Measurements from ENCODE around the gene NADSYN1. TPM values are rescaled to one million over a fixed set of nuclear protein-coding genes. Genes with fewer than 3 reads are reported as not detected.

Gene NADSYN1
- polyA plus RNA-seq, 1 donor from 2014 or later, result 66.9 TPM

DNA sequence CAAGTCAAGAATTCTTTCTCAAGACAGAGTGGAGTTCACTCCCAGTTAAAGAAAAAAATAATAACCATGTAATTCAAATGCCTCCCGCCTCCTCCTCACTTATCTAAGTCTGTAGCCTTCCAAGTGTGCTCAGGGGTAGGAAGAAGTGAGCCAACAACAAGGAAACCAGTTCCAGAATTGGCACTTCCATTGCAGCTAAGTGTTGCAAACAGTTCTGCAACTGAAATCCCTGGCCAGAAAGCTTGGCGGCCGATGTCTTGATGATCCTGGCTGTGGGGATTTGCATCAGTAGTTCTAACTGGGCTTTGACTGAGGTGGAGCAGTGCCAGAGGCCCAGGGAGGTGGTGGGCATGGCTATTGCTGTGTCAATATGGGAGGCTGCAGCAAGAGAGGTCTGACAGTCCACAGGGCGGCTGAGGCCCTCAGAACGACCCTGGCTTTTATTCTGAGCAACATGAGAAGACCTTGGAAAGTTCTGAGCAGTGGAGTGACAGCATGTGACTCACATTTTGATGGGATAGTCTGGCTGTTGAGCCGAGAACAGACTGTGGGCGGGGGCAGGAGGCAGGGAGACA is 24.1 kb upstream of the NADSYN1 start:
- Histone ChIP-seq H3K9ac (ENCODE audit: low read length) (no peak overlapping the region), H3K9me2 (ENCODE audit: insufficient read depth, low read length) (no peaks in the 10 kb centered on the region), H3K9me3 (ENCODE audit: low read length) (no peaks in the 10 kb centered on the region), H3F3A (ENCODE audit: insufficient read depth, low read length, poor library complexity, severe bottlenecking) (no peaks in the 10 kb centered on the region), H3K36me3 (ENCODE audit: insufficient read depth, low read length) (no peaks in the 10 kb centered on the region), H2AFZ (ENCODE audit: low read depth, low read length) (no peak overlapping the region), H3K27me3 (ENCODE audit: insufficient read depth, low read depth, low read length) (no peaks in the 10 kb centered on the region), H3K79me2 (replicated peaks; ENCODE audit: insufficient read depth, low read length) (no peaks in the 10 kb centered on the region), H4K20me1 (ENCODE audit: insufficient read depth) (no peaks in the 10 kb centered on the region), H3K4me2 (ENCODE audit: low read length) (no peak overlapping the region), H3K27ac (ENCODE audit: low read length) (no peak overlapping the region), H3K4me3 (ENCODE audit: low read length) (no peak overlapping the region)
- TF ChIP-seq TAF1 (IDR thresholded peaks at IDR 0.05; ENCODE audit: low read depth), result no peak
- TF ChIP-seq POLR2AphosphoS5 (IDR thresholded peaks at IDR 0.05), result no peak
- TF ChIP-seq EZH2 (IDR thresholded peaks at IDR 0.05; ENCODE audit: borderline replicate concordance, insufficient read depth, low read length, poor library complexity, severe bottlenecking), result no peak
- TF ChIP-seq, protein P1, sequence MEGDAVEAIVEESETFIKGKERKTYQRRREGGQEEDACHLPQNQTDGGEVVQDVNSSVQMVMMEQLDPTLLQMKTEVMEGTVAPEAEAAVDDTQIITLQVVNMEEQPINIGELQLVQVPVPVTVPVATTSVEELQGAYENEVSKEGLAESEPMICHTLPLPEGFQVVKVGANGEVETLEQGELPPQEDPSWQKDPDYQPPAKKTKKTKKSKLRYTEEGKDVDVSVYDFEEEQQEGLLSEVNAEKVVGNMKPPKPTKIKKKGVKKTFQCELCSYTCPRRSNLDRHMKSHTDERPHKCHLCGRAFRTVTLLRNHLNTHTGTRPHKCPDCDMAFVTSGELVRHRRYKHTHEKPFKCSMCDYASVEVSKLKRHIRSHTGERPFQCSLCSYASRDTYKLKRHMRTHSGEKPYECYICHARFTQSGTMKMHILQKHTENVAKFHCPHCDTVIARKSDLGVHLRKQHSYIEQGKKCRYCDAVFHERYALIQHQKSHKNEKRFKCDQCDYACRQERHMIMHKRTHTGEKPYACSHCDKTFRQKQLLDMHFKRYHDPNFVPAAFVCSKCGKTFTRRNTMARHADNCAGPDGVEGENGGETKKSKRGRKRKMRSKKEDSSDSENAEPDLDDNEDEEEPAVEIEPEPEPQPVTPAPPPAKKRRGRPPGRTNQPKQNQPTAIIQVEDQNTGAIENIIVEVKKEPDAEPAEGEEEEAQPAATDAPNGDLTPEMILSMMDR (IDR thresholded peaks at IDR 0.05; ENCODE audit: poor library complexity, severe bottlenecking), result no peak

DNA sequence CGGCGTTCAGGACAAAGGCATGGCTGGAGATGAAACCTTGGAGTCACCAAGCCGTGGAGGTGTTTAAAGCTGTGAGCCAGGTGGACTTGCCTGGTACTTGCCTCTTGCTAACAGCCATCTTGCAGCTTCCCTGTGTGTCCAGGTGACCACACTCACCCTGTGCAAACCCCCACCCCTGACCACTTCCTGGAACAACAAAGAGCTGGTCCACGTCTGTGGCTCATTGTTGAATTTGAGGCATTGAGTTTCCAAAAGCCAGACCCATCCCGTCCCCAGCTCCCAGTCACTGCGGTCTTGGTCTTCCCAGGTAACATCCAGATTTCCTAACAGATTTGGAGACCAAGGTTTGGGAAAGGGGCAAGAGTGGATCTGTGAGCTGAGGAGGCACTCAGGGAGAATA is 23.3 kb upstream of the NADSYN1 start:
- H3K4me3 ChIP-seq (ENCODE audit: low read length), result no peak overlapping the region
- H4K20me1 ChIP-seq (ENCODE audit: insufficient read depth), result no peaks in the 10 kb centered on the region
- H3F3A ChIP-seq (ENCODE audit: insufficient read depth, low read length, poor library complexity, severe bottlenecking), result no peaks in the 10 kb centered on the region
- H3K9ac ChIP-seq (ENCODE audit: low read length), result no peak overlapping the region
- H2AFZ ChIP-seq (ENCODE audit: low read depth, low read length), result no peak overlapping the region
- H3K79me2 ChIP-seq (replicated peaks; ENCODE audit: insufficient read depth, low read length), result no peaks in the 10 kb centered on the region
- no peaks in the 10 kb centered on the region for H3K36me3 ChIP-seq (ENCODE audit: insufficient read depth, low read length)
- H3K4me2 ChIP-seq (ENCODE audit: low read length), result no peak overlapping the region
- H3K27me3 ChIP-seq (ENCODE audit: insufficient read depth, low read depth, low read length), result no peaks in the 10 kb centered on the region
- H3K9me2 ChIP-seq (ENCODE audit: insufficient read depth, low read length), result no peaks in the 10 kb centered on the region
- TF ChIP-seq TAF1 (IDR thresholded peaks at IDR 0.05; ENCODE audit: low read depth), result no peak
- no peak for TF ChIP-seq SMC3 (conservative IDR thresholded peaks at IDR 0.05; ENCODE audit: poor library complexity)
- TF ChIP-seq, protein P2, sequence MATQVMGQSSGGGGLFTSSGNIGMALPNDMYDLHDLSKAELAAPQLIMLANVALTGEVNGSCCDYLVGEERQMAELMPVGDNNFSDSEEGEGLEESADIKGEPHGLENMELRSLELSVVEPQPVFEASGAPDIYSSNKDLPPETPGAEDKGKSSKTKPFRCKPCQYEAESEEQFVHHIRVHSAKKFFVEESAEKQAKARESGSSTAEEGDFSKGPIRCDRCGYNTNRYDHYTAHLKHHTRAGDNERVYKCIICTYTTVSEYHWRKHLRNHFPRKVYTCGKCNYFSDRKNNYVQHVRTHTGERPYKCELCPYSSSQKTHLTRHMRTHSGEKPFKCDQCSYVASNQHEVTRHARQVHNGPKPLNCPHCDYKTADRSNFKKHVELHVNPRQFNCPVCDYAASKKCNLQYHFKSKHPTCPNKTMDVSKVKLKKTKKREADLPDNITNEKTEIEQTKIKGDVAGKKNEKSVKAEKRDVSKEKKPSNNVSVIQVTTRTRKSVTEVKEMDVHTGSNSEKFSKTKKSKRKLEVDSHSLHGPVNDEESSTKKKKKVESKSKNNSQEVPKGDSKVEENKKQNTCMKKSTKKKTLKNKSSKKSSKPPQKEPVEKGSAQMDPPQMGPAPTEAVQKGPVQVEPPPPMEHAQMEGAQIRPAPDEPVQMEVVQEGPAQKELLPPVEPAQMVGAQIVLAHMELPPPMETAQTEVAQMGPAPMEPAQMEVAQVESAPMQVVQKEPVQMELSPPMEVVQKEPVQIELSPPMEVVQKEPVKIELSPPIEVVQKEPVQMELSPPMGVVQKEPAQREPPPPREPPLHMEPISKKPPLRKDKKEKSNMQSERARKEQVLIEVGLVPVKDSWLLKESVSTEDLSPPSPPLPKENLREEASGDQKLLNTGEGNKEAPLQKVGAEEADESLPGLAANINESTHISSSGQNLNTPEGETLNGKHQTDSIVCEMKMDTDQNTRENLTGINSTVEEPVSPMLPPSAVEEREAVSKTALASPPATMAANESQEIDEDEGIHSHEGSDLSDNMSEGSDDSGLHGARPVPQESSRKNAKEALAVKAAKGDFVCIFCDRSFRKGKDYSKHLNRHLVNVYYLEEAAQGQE (IDR thresholded peaks at IDR 0.05; ENCODE audit: borderline replicate concordance), result no peak
- TF ChIP-seq, protein P1 (IDR thresholded peaks at IDR 0.05; ENCODE audit: poor library complexity, severe bottlenecking), result no peak
- no peak for TF ChIP-seq EZH2 (IDR thresholded peaks at IDR 0.05; ENCODE audit: borderline replicate concordance, insufficient read depth, low read length, poor library complexity, severe bottlenecking)
- TF ChIP-seq MXI1 (conservative IDR thresholded peaks at IDR 0.05; ENCODE audit: poor library complexity, severe bottlenecking), result no peak
- no peak for TF ChIP-seq RAD21 (conservative IDR thresholded peaks at IDR 0.05)
- TF ChIP-seq EP300 (conservative IDR thresholded peaks at IDR 0.05; ENCODE audit: poor library complexity, severe bottlenecking), result no peak
- TF ChIP-seq POLR2AphosphoS5 (IDR thresholded peaks at IDR 0.05), result no peak
- no peak overlapping the region for H3K27ac ChIP-seq (ENCODE audit: low read length)
- H3K9me3 ChIP-seq (ENCODE audit: low read length), result no peaks in the 10 kb centered on the region
